Occipital lobe (tissue), 2 donors: Measurements from ENCODE around the gene ZNF518A. TPM values are rescaled to one million over a fixed set of nuclear protein-coding genes. Genes with fewer than 3 reads are reported as not detected.
"Not testable (repeated sequence)": the region's sequence is repeated elsewhere in the genome, so short reads cannot be mapped to it uniquely, and the experiment has no call there.

Experiments
- DNase-seq: peaks from one replicate; lab custom pipeline; 2025; lab: John Stamatoyannopoulos, UW
- total RNA-seq: library from RNA; depleted of rRNA; stranded (reverse); fragments of >200 nt; gene quantifications from one replicate; pipeline ENCODE4 v1.2.3, GENCODE V29; 2014

The ZNF518A gene
- total RNA-seq, 1 donor from 2014 or later, result 56.0 TPM

- no peak for DNase-seq
Measured at GRCh38 chr10:96131621-96132020, 1.5 kb downstream of the ZNF518A start.

- DNase-seq, result no peak
Measured at GRCh38 chr10:96133135-96133534, 3.0 kb downstream of the ZNF518A start.

GRCh38 chr10:96136810-96137209 is 6.7 kb downstream of the ZNF518A start:
- DNase-seq, result no peak

GRCh38 chr10:96137567-96137966 is 7.5 kb downstream of the ZNF518A start:
- DNase-seq, result no peak

GRCh38 chr10:96138102-96138501 is 8.0 kb downstream of the ZNF518A start:
- no peak for DNase-seq

GRCh38 chr10:96152437-96152836 is 22.3 kb downstream of the ZNF518A start:
- no peak for DNase-seq

GRCh38 chr10:96153070-96153469 is 23.0 kb downstream of the ZNF518A start:
- no peak for DNase-seq

- no peak for DNase-seq
Measured at GRCh38 chr10:96165726-96166125, 35.6 kb downstream of the ZNF518A start.

GRCh38 chr10:96168546-96168945 is 38.4 kb downstream of the ZNF518A start:
- DNase-seq, result no peak

- no peak for DNase-seq
Measured at GRCh38 chr10:96170230-96170629, 40.1 kb downstream of the ZNF518A start.

GRCh38 chr10:96172666-96173065 is 42.6 kb downstream of the ZNF518A start:
- DNase-seq, result no peak

- DNase-seq, result no peak
Measured at GRCh38 chr10:96176985-96177384, 46.9 kb downstream of the ZNF518A start.

- no peak for DNase-seq
Measured at GRCh38 chr10:96188421-96188820, 58.3 kb downstream of the ZNF518A start.

- DNase-seq, result no peak
Measured at GRCh38 chr10:96188916-96189315, 58.8 kb downstream of the ZNF518A start.

- not testable (repeated sequence) for DNase-seq
Measured at GRCh38 chr10:96189505-96189904, 59.4 kb downstream of the ZNF518A start.

GRCh38 chr10:96201525-96201924 is 71.4 kb downstream of the ZNF518A start:
- DNase-seq, result no peak

GRCh38 chr10:96205580-96205979 is 75.5 kb downstream of the ZNF518A start:
- no peak for DNase-seq

GRCh38 chr10:96208271-96208670 is 78.2 kb downstream of the ZNF518A start:
- DNase-seq, result no peak

GRCh38 chr10:96208946-96209345 is 78.8 kb downstream of the ZNF518A start:
- DNase-seq, result no peak

GRCh38 chr10:96211764-96212163 is 81.7 kb downstream of the ZNF518A start:
- no peak for DNase-seq

- no peak for DNase-seq
Measured at GRCh38 chr10:96212911-96213310, 82.8 kb downstream of the ZNF518A start.
